Breast epithelium (tissue), 4 donors: Measurements from ENCODE around the gene APBB1. TPM values are rescaled to one million over a fixed set of nuclear protein-coding genes. Genes with fewer than 3 reads are reported as not detected.

Source experiments
- DNase-seq, 2 donors: peaks; one replicate each; pipeline ENCODE4 v3.0.0-alpha.2; 2019; ENCODE audit warnings: low spot score in 2 of 2
- H3K27ac ChIP-seq, 2 donors: fragments of 200-600 bp; sonication (generic) in 1 of 2; one replicate each; pipeline ENCODE4 v1.5.1; 2016 to 2019; ENCODE audit warnings: mild to moderate bottlenecking in 1 of 2
- H3K27me3 ChIP-seq, 2 donors: fragments of 200-600 bp; sonication (generic) in 1 of 2; one replicate each; pipeline versions ENCODE4 v1.5.1 to v1.6.0; 2017 to 2019; ENCODE audit warnings: control low read depth in 1 of 2, mild to moderate bottlenecking in 1 of 2
- H3K36me3 ChIP-seq: fragments of 200-600 bp; one replicate; pipeline ENCODE4 v1.5.1; 2019
- H3K4me1 ChIP-seq, 2 donors: fragments of 200-600 bp; sonication (generic); one replicate each; pipeline ENCODE4 v1.5.1; 2016 to 2019; ENCODE audit warnings: control low read depth in 1 of 2
- H3K4me3 ChIP-seq, 3 donors: fragments of 200-600 bp; sonication (generic); 1 replicate in 2 of 3; 2 replicates in 1 of 3; pipeline ENCODE4 v1.5.1; 2016 to 2019; ENCODE audit warnings: mild to moderate bottlenecking in 3 of 3, moderate library complexity in 2 of 3
- H3K9me3 ChIP-seq, 2 donors: fragments of 200-600 bp; sonication (generic) in 1 of 2; one replicate each; pipeline ENCODE4 v1.5.1; 2016 to 2019; ENCODE audit warnings: control low read depth in 1 of 2
- POLR2A ChIP-seq: fragments of 450-650 bp; IDR thresholded peaks from one replicate; pipeline ENCODE4 v1.6.1; 2016; ENCODE audit warnings: antibody characterized with exemption, mild to moderate bottlenecking, moderate library complexity
- POLR2AphosphoS5 ChIP-seq, 3 donors: sonication (generic); formaldehyde crosslinking; IDR thresholded peaks; one replicate each; pipeline ENCODE4 v1.6.1; 2017; ENCODE audit warnings: antibody characterized with exemption in 3 of 3
- intact Hi-C: fragments of 100-400 bp; cut with DNase I; formaldehyde crosslinking; loops from one replicate; pipeline ENCODE4 v1.15.1; 2023; ENCODE audit warnings: low total_unique reads
- total RNA-seq, 3 donors: library from RNA; depleted of rRNA; stranded (reverse); fragments of >200 nt; gene quantifications; one replicate each; pipeline ENCODE4 v1.1.0, GENCODE V29; 2016
- TF ChIP-seq, protein P1 (sequence below), 3 donors: fragments of 450-650 bp; IDR thresholded peaks; one replicate each; pipeline ENCODE4 v1.5.1; 2016 to 2017; ENCODE audit warnings: antibody characterized with exemption in 3 of 3, mild to moderate bottlenecking in 3 of 3, moderate library complexity in 3 of 3

Gene APBB1
- total RNA-seq, 3 donors from 2014 or later = 25.6 to 40.0 (median 36.3) TPM

DNA sequence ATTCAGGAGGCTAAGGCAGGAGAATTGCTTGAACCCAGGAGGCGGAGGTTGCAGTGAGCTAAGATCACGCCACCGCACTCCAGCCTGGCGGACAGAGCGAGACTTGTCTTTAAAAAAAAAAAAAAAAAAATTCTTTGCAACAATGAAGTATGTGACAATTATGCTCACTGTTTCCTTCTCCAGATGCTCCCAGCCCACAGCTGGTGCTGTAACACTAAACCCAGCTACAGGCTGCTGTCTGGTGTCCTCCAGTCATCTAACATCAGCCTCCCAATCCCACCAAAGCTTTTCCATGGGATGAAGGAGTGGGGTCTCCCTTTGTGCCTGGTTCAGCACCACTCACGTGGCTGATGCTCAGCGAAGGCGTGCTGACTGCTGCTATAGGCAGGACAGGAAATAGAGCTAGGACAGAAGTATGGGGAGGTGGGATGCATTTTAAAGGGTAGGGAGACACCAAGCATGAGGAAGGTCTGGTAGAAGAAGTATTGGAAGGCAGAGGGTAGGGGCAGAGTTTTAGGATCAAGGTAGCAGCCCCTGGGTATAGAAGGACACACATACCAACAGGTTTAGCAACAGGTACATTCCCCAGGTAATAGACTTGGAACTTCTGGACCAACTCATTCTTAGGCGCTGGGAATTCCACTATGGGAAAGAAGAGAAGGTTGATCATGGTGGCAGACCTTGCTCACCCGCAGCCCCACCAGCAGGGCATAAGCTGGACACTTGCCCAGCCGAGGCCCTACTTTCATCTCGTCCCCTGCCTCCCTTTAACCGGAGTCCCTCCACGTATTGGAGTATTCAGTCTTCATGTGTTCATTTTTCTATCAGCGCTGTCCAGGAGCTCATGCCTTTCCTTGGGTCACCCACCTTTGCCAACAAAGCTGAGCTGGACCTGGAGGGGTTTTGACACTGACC, 18.2 kb downstream of the APBB1 start:
- TF ChIP-seq, protein P1, sequence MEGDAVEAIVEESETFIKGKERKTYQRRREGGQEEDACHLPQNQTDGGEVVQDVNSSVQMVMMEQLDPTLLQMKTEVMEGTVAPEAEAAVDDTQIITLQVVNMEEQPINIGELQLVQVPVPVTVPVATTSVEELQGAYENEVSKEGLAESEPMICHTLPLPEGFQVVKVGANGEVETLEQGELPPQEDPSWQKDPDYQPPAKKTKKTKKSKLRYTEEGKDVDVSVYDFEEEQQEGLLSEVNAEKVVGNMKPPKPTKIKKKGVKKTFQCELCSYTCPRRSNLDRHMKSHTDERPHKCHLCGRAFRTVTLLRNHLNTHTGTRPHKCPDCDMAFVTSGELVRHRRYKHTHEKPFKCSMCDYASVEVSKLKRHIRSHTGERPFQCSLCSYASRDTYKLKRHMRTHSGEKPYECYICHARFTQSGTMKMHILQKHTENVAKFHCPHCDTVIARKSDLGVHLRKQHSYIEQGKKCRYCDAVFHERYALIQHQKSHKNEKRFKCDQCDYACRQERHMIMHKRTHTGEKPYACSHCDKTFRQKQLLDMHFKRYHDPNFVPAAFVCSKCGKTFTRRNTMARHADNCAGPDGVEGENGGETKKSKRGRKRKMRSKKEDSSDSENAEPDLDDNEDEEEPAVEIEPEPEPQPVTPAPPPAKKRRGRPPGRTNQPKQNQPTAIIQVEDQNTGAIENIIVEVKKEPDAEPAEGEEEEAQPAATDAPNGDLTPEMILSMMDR (IDR thresholded peaks at IDR 0.05) = no peak
- no peak for TF ChIP-seq POLR2A
- TF ChIP-seq POLR2AphosphoS5 (IDR thresholded peaks at IDR 0.05) = no peak
- intact Hi-C loops = no loop called here

DNA sequence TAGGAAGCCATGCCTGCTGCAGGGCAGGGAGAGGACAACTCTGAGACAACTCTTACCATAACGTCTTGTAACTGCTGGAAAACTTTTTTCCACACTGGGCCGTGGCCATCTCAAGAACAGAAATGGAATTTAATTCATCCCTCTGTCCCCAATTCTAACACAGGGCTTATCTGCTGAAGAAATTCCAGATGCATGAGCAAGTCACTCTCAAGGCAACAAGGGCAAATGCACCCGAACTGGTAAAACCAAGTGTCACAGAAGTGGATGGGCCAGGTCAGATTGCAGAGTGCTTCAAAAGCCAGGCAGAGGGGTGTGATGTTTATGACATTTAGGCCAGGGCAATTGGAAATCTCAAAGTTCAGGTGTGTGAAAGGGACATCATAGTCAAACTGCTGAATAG, 21.3 kb downstream of the APBB1 start:
- no peak overlapping the region for H3K4me3 ChIP-seq
- DNase-seq = no peak
- H3K27me3 ChIP-seq = no peaks in the 10 kb centered on the region
- H3K36me3 ChIP-seq = no peaks in the 10 kb centered on the region
- no peak overlapping the region for H3K27ac ChIP-seq
- intact Hi-C loops = no loop called here
- TF ChIP-seq POLR2AphosphoS5 (IDR thresholded peaks at IDR 0.05) (no peak), POLR2A (no peak)
- TF ChIP-seq, protein P1 (IDR thresholded peaks at IDR 0.05) = no peak
- H3K4me1 ChIP-seq = no peaks in the 10 kb centered on the region
- H3K9me3 ChIP-seq = no peaks in the 10 kb centered on the region

More for the DNA sequence above, 18.2 kb downstream of the APBB1 start:
- no peak overlapping the region for H3K4me3 ChIP-seq
- no peak overlapping the region for H3K27ac ChIP-seq
- no peaks in the 10 kb centered on the region for H3K9me3 ChIP-seq
- no peak for DNase-seq
- H3K4me1 ChIP-seq = no peaks in the 10 kb centered on the region
- H3K36me3 ChIP-seq = no peaks in the 10 kb centered on the region
- H3K27me3 ChIP-seq = no peaks in the 10 kb centered on the region

DNA sequence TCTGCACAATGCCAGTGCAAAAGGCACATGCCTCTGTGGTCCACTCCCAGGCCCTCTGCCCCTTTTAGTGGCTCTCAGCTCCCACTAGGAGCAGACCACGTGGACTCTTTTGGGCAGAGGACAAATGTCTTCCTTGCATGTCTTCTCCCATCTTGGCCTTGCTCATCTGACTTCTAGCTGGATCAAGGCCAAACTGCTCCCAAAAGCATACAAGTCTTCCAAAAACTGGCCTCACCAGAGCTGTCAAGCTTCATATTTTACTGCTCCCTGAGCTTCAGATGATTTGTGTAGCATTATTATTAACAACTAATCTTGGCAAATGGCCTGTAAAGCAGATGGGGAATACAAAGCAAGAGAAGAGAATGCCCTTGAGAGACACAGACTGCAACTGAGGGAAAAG, 21.7 kb downstream of the APBB1 start:
- H3K36me3 ChIP-seq = no peaks in the 10 kb centered on the region
- TF ChIP-seq, protein P1 (IDR thresholded peaks at IDR 0.05) = no peak
- TF ChIP-seq POLR2AphosphoS5 (IDR thresholded peaks at IDR 0.05) (no peak), POLR2A (no peak)
- no peak overlapping the region for H3K27ac ChIP-seq
- H3K4me1 ChIP-seq = no peaks in the 10 kb centered on the region
- no peaks in the 10 kb centered on the region for H3K9me3 ChIP-seq
- DNase-seq = no peak
- H3K4me3 ChIP-seq = no peak overlapping the region
- H3K27me3 ChIP-seq = no peaks in the 10 kb centered on the region
- intact Hi-C loops = no loop called here

DNA sequence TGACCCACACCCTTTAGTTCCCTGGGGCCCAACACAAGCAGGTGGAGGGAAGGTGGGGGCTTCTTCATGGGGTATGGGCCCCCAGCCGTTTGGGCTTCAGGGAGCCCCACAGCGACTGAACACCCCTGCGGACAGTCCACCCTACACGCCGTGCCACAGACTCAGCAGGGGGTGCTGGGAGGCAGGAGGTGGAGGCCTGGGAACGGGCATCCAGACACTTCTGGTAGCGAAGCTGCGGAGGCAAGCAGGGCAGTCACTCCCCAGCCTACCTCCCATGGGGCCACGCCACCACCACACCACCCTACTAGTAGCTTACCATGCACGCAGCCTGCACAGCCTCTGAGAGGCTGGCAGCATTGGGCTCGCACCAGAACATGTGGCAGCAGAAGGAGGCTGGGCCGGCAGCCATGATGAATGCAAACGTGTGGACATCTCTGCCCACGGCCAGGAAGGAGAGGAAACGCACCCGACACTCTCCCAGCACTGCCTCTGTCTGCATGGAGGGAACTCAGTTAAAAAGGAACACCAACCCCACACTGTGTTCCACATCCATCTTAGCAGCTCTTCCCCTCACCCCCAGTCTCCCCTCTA, 23.3 kb downstream of the APBB1 start:
- no peak for DNase-seq
- Histone ChIP-seq H3K4me1 (peaks cover 0 to 10% of the 10 kb centered on the region in 2 donors), H3K9me3 (no peaks in the 10 kb centered on the region), H3K36me3 (no peaks in the 10 kb centered on the region), H3K4me3 (no peak overlapping the region), H3K27ac (no peak overlapping the region), H3K27me3 (no peaks in the 10 kb centered on the region)
- intact Hi-C loops = no loop called here
- TF ChIP-seq, protein P1 (IDR thresholded peaks at IDR 0.05) = no peak
- TF ChIP-seq POLR2A (no peak), POLR2AphosphoS5 (IDR thresholded peaks at IDR 0.05) (no peak)
